Tibial artery (tissue), 4 donors: Measurements from ENCODE around the gene SNX8.

Experiments
- DNase-seq, 2 donors: peaks; one replicate each; pipeline ENCODE4 v3.0.0-alpha.2; 2019
- H3K27ac ChIP-seq, 2 donors: fragments of 200-600 bp; sonication (generic) in 1 of 2; 1 replicate in 1 of 2; 2 replicates in 1 of 2; pipeline ENCODE4 v1.5.1; 2018 to 2019; ENCODE audit warnings: mild to moderate bottlenecking in 1 of 2
- H3K27me3 ChIP-seq, 2 donors: fragments of 200-600 bp; sonication (generic) in 1 of 2; one replicate each; pipeline versions ENCODE4 v1.5.1 to v1.6.0; 2016 to 2019
- H3K36me3 ChIP-seq, 3 donors: fragments of 200-600 bp; sonication (generic) in 2 of 3; one replicate each; pipeline ENCODE4 v1.5.1; 2016 to 2019; ENCODE audit warnings: mild to moderate bottlenecking in 2 of 3
- H3K4me1 ChIP-seq, 4 donors: fragments of 200-600 bp; sonication (generic) in 2 of 4; 1 replicate in 3 of 4; 2 replicates in 1 of 4; pipeline ENCODE4 v1.5.1; 2016 to 2019
- H3K4me3 ChIP-seq, 2 donors: fragments of 200-600 bp; sonication (generic) in 1 of 2; 1 replicate in 1 of 2; 2 replicates in 1 of 2; pipeline ENCODE4 v1.5.1; 2018 to 2019; ENCODE audit warnings: mild to moderate bottlenecking in 2 of 2
- H3K9me3 ChIP-seq, 3 donors: fragments of 200-600 bp; sonication (generic) in 1 of 3; one replicate each; pipeline ENCODE4 v1.5.1; 2016 to 2019
- CTCF ChIP-seq, 2 experiments: fragments of 200-600 bp in 1 of 2; fragments of 450-650 bp in 1 of 2; IDR thresholded peaks; one replicate each; pipeline ENCODE4 v1.5.1; 2017 to 2019; ENCODE audit warnings: antibody characterized with exemption in 2 of 2, mild to moderate bottlenecking in 1 of 2, moderate library complexity in 1 of 2
- intact Hi-C: fragments of 100-400 bp; cut with DNase I; formaldehyde crosslinking; loops from one replicate; pipeline ENCODE4 v1.15.0; 2023; ENCODE audit warnings: low total_unique reads

SNX8 gene

GRCh38 chr7:2314209-2314955 is at the start of gene SNX8:
TSS of gene SNX8 (minus strand) at chr7:2314441. CDS start at chr7:2314421, 20 bp downstream.
- Histone ChIP-seq H3K27ac (peak within 1 kb of the TSS; percentile 76 to 77), H3K4me3 (peak within 1 kb of the TSS; percentile 95), H3K27me3 (no peaks in the 10 kb centered on the region), H3K9me3 (no peaks in the 10 kb centered on the region), H3K4me1 (peaks cover 0 to 10% (median 6%) of the 10 kb centered on the region in 4 donors), H3K36me3 (no peaks in the 10 kb centered on the region)
- TF ChIP-seq CTCF (IDR thresholded peaks at IDR 0.05), result no peak
- peak; percentile 77 to 90 for DNase-seq
- intact Hi-C loops, result loop anchor here (5.0 to 10.0 kb wide), 3 partner anchors 38 to 812 kb away; partner anchors contain the start of genes EIF3B, INTS1 and MAD1L1

GRCh38 chr7:2362385-2363088 is 48.3 kb upstream of the SNX8 start:
- no peak for DNase-seq
- peaks cover 64 to 80% (median 66%) of the 10 kb centered on the region in 3 donors for H3K36me3 ChIP-seq
- no peak overlapping the region for H3K27ac ChIP-seq
- H3K27me3 ChIP-seq, result no peaks in the 10 kb centered on the region
- H3K4me1 ChIP-seq, result peaks cover 0 to 22% (median 13%) of the 10 kb centered on the region in 4 donors
- no peaks in the 10 kb centered on the region for H3K9me3 ChIP-seq
- no peak for TF ChIP-seq CTCF (IDR thresholded peaks at IDR 0.05)
- intact Hi-C loops, result no loop called here
- no peak overlapping the region for H3K4me3 ChIP-seq

GRCh38 chr7:2360796-2361195 is 46.6 kb upstream of the SNX8 start:
- Histone ChIP-seq H3K27me3 (no peaks in the 10 kb centered on the region), H3K9me3 (no peaks in the 10 kb centered on the region), H3K4me1 (peaks cover 0 to 39% (median 30%) of the 10 kb centered on the region in 4 donors), H3K4me3 (no peak overlapping the region), H3K27ac (no peak overlapping the region), H3K36me3 (peaks cover 47 to 63% (median 49%) of the 10 kb centered on the region in 3 donors)
- no peak for DNase-seq
- intact Hi-C loops, result no loop called here
- TF ChIP-seq CTCF (IDR thresholded peaks at IDR 0.05), result no peak

GRCh38 chr7:2359610-2360009 is 45.4 kb upstream of the SNX8 start:
- intact Hi-C loops, result no loop called here
- no peaks in the 10 kb centered on the region for H3K27me3 ChIP-seq
- H3K9me3 ChIP-seq, result no peaks in the 10 kb centered on the region
- H3K36me3 ChIP-seq, result peaks cover 35 to 51% (median 38%) of the 10 kb centered on the region in 3 donors
- H3K27ac ChIP-seq, result no peak overlapping the region
- no peak overlapping the region for H3K4me3 ChIP-seq
- peaks cover 0 to 44% (median 34%) of the 10 kb centered on the region in 4 donors for H3K4me1 ChIP-seq
- no peak for TF ChIP-seq CTCF (IDR thresholded peaks at IDR 0.05)
- no peak for DNase-seq

GRCh38 chr7:2358968-2359527 is 44.8 kb upstream of the SNX8 start:
- Histone ChIP-seq H3K4me3 (no peak overlapping the region), H3K4me1 (peaks cover 0 to 44% (median 34%) of the 10 kb centered on the region in 4 donors), H3K36me3 (peaks cover 30 to 45% (median 33%) of the 10 kb centered on the region in 3 donors), H3K9me3 (no peaks in the 10 kb centered on the region), H3K27me3 (no peaks in the 10 kb centered on the region), H3K27ac (no peak overlapping the region)
- TF ChIP-seq CTCF (IDR thresholded peaks at IDR 0.05), result no peak
- intact Hi-C loops, result no loop called here
- DNase-seq, result no peak
